Subcutaneous abdominal adipose tissue (tissue), 5 donors: ENCODE measurements around the gene ZNF716.
"Not testable (repeated sequence)": the region's sequence is repeated elsewhere in the genome, so short reads cannot be mapped to it uniquely, and the experiment has no call there.

Source experiments
- H3K27ac ChIP-seq: one replicate; pipeline ENCODE4 v1.7.0; 2013; ENCODE audit warnings: low read depth, mild to moderate bottlenecking, inconsistent platforms, low read length, moderate library complexity
- H3K27me3 ChIP-seq, 5 donors: one replicate each; pipeline ENCODE4 v1.7.0; 2013; ENCODE audit warnings: low read length in 5 of 5, inconsistent platforms in 1 of 5; ENCODE audit not compliant: control insufficient read depth in 5 of 5, insufficient read depth in 4 of 5
- H3K36me3 ChIP-seq, 5 donors: one replicate each; pipeline ENCODE4 v1.7.0; 2013; ENCODE audit warnings: low read length in 5 of 5; ENCODE audit not compliant: control insufficient read depth in 5 of 5, insufficient read depth in 5 of 5
- H3K4me1 ChIP-seq, 5 donors: one replicate each; pipeline ENCODE4 v1.7.0; 2013; ENCODE audit warnings: low read length in 5 of 5, mild to moderate bottlenecking in 3 of 5, moderate library complexity in 1 of 5; ENCODE audit not compliant: control insufficient read depth in 5 of 5, insufficient read depth in 5 of 5
- H3K4me3 ChIP-seq, 5 donors: one replicate each; pipeline ENCODE4 v1.7.0; 2013; ENCODE audit warnings: low read length in 5 of 5, low read depth in 1 of 5
- H3K9ac ChIP-seq, 5 donors: one replicate each; pipeline ENCODE4 v1.7.0; 2013; ENCODE audit warnings: low read length in 5 of 5, mild to moderate bottlenecking in 4 of 5, moderate library complexity in 3 of 5
- H3K9me3 ChIP-seq, 5 donors: one replicate each; pipeline ENCODE4 v1.7.0; 2013; ENCODE audit warnings: low read length in 5 of 5; ENCODE audit not compliant: control insufficient read depth in 5 of 5
- donor health status: healthy.
- donor health status: healthy.
- donor health status: healthy.
- donor health status: healthy.
- donor health status: healthy.

ZNF716 gene

GRCh38 chr7:57480304-57480703 is 30.3 kb downstream of the ZNF716 start:
- H3K36me3 ChIP-seq, H3K27ac ChIP-seq, H3K4me3 ChIP-seq, H3K4me1 ChIP-seq, H3K9me3 ChIP-seq, H3K27me3 ChIP-seq, H3K9ac ChIP-seq: not testable (repeated sequence)

- H3K9me3 ChIP-seq, result peaks cover 7 to 51% (median 32%) of the 10 kb centered on the region in 5 donors
- H3K27me3 ChIP-seq, H3K36me3 ChIP-seq, H3K9ac ChIP-seq, H3K4me3 ChIP-seq, H3K4me1 ChIP-seq, H3K27ac ChIP-seq: not testable (repeated sequence)
Observed at GRCh38 chr7:57485022-57485421, 35.0 kb downstream of the ZNF716 start.

DNA sequence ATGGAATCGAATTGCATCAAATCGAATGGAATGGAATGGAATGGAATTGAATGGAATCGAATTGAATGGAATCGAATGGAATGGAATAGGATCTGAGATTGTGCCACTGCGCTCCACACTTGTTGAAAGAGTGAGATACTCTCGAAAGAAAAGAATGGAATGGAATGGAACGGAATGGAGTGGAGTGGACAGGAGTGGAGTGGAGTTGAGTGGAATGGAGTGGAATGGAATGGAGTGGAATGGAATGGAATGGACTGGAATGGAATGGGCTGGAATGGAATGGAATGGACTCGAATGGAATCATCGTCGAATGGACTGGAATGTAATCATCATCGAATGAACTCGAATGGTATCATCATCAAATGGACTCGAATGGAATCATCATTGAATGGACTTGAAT is 38.0 kb downstream of the ZNF716 start:
- H3K27ac ChIP-seq, result no peak overlapping the region
- H3K4me3 ChIP-seq, result no peak overlapping the region
- no peaks in the 10 kb centered on the region for H3K4me1 ChIP-seq
- no peak overlapping the region for H3K9ac ChIP-seq
- no peaks in the 10 kb centered on the region for H3K27me3 ChIP-seq
- H3K36me3 ChIP-seq, result no peaks in the 10 kb centered on the region
- H3K9me3 ChIP-seq, result peaks cover 9 to 72% (median 54%) of the 10 kb centered on the region in 5 donors

GRCh38 chr7:57495111-57495510 is 45.1 kb downstream of the ZNF716 start:
- H3K4me1 ChIP-seq, H3K9ac ChIP-seq, H3K36me3 ChIP-seq, H3K27ac ChIP-seq, H3K27me3 ChIP-seq: not testable (repeated sequence)
- peak overlapping the region in 4 of 5 donors; percentile 0 to 42 (median 25) for H3K4me3 ChIP-seq
- H3K9me3 ChIP-seq, result peaks cover 16 to 69% (median 49%) of the 10 kb centered on the region in 5 donors

DNA sequence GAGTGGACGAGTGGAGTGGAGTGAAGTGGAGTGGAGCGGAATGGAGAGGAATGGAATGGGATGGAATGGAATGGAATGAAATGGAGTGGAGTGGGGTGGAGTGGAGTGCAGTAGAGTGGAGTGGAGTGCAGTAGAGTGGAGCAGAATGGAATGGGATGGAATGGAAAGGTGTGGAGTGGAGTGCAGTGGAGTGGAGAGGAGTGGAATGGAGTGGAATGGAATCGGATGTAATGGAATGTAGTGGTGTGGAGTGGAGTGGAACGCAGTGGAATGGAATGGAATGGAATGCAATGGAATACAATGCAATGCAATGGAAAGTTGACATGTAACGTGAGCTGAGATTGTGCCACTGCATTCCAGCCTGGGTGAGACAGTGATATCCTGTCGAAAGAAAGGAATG is 46.4 kb downstream of the ZNF716 start:
- peak overlapping the region in 2 of 5 donors; percentile 8 to 28 for H3K4me3 ChIP-seq
- H3K27me3 ChIP-seq, result no peaks in the 10 kb centered on the region
- no peak overlapping the region for H3K27ac ChIP-seq
- H3K9ac ChIP-seq, result no peak overlapping the region
- H3K9me3 ChIP-seq, result peaks cover 13 to 57% (median 46%) of the 10 kb centered on the region in 5 donors
- no peaks in the 10 kb centered on the region for H3K4me1 ChIP-seq
- H3K36me3 ChIP-seq, result peaks cover 0 to 2% (median 0%) of the 10 kb centered on the region in 5 donors

- Histone ChIP-seq H3K36me3 (no peaks in the 10 kb centered on the region), H3K9me3 (peaks cover 2 to 17% (median 13%) of the 10 kb centered on the region in 5 donors), H3K27ac (no peak overlapping the region), H3K4me1 (no peaks in the 10 kb centered on the region), H3K4me3 (no peak overlapping the region), H3K27me3 (no peaks in the 10 kb centered on the region), H3K9ac (no peak overlapping the region)
Observed at GRCh38 chr7:57505176-57505575, 55.2 kb downstream of the ZNF716 start.
